IPS-NIHi7 (cell line): ENCODE data around the gene ENTPD1.
A peak's percentile ranks its signal among the peaks of the same experiment; 100 is the strongest.
"Not testable (repeated sequence)": the region's sequence is repeated elsewhere in the genome, so short reads cannot be mapped to it uniquely, and the experiment has no call there.

Experiments used
- DNase-seq: peaks from one replicate; pipeline ENCODE4 v3.0.0; 2012; ENCODE audit warnings: mixed read lengths; ENCODE audit errors: extremely low spot score

ENTPD1 gene, protein sequence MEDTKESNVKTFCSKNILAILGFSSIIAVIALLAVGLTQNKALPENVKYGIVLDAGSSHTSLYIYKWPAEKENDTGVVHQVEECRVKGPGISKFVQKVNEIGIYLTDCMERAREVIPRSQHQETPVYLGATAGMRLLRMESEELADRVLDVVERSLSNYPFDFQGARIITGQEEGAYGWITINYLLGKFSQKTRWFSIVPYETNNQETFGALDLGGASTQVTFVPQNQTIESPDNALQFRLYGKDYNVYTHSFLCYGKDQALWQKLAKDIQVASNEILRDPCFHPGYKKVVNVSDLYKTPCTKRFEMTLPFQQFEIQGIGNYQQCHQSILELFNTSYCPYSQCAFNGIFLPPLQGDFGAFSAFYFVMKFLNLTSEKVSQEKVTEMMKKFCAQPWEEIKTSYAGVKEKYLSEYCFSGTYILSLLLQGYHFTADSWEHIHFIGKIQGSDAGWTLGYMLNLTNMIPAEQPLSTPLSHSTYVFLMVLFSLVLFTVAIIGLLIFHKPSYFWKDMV

DNA sequence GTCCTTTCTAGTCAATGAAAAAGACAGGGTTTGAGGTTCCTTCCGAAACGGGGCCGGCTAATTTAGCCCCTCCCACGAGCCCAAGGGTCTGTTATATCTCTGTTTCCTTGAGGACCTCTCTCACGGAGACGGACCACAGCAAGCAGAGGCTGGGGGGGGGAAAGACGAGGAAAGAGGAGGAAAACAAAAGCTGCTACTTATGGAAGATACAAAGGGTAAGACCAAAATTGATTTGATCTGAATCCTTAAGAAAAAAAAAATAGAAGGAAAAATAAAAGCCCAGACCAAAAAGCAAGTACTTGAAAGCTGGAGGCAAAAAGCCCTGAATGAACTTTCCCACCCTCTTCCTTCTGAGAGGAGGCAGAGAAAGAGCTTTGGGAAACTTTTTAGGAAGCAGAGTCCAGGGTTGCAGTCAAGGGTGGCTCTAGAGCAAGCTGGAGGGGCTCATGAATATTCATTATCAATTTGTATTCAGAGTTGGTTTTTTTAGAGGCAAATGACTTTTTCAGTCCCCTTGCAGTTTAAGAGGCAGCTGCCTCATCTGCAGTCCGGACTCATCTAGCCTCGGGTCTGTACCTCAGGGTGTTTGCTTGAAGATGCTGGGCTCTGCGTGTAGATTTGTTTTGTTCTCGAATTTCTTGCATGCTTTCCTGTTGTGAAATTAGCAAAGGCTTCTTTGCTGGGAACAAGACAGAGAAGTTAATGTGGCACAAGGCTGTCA is at the start of gene ENTPD1:
Gene ENTPD1, plus strand, starts transcription at position 123 of the 721 bp plus-strand sequence. Its CDS starts 77 bp downstream, at position 200.
- peak; percentile 35 for DNase-seq

GRCh38 chr10:95706573-95706972 is 49.4 kb upstream of the ENTPD1 start:
- no peak for DNase-seq

DNA sequence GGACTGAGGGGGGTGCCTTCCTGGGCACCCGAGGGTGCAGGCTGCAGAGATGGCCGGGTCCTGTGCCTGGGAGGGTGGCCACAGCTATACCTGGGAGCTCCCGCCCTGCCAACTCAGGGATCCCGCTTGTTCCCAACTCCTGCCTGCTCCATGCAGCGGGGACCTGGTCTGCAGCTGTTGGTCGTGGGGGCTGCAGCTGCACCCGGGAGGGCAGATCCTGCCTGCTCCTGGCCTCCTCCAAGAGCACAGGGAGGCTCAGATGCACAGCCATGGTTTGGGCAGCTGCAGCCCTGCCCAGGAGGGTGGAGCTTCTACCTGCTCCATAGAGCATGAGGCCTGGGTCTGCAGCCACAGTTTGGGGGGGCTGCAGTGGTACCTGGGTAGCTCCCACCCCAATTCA is 49.0 kb upstream of the ENTPD1 start:
- no peak for DNase-seq

GRCh38 chr10:95711492-95711891 is 44.5 kb upstream of the ENTPD1 start:
- DNase-seq, result no peak

GRCh38 chr10:95716466-95716865 is 39.5 kb upstream of the ENTPD1 start:
- DNase-seq, result no peak

- DNase-seq, result no peak
Observed at GRCh38 chr10:95716866-95717265, 39.1 kb upstream of the ENTPD1 start.

DNA sequence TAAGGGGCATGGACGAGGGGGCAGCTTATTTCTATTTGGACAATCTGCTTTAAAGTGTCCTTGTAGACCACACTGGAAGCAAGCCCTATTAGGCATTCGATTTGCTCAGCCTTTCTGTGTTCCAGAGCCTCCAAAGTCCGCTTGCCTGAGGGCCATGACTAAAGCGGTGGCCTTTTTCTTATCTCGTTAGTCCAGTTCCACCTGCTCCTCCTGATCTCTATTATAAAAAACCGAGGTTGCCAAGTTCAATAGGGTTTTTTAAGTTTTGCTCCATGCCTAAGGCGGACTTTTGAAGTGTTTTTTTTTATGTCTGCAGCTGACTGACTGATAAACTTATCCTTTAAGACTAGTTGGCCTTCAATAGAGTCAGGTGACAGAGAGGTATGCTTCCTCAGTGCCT is 35.2 kb upstream of the ENTPD1 start:
- not testable (repeated sequence) for DNase-seq

DNA sequence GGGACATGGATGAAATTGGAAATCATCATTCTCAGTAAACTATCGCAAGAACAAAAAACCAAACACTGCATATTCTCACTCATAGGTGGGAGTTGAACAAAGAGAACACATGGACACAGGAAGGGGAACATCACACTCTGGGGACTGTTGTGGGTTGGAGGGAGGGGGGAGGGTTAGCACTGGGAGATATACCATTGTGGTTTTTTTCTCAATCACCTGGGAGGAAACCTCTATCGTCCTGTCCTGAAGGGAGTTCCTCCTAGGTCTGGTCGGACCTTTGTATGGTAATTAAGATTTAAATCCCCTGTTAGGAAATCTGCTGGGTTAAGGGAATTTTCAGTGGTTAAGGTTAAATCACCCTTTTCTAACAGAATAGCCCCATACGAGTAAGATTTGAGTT is 33.5 kb upstream of the ENTPD1 start:
- DNase-seq, result not testable (repeated sequence)

GRCh38 chr10:95728526-95728925 is 27.4 kb upstream of the ENTPD1 start:
- no peak for DNase-seq

- no peak for DNase-seq
Observed at GRCh38 chr10:95729323-95730055, 26.5 kb upstream of the ENTPD1 start.

DNA sequence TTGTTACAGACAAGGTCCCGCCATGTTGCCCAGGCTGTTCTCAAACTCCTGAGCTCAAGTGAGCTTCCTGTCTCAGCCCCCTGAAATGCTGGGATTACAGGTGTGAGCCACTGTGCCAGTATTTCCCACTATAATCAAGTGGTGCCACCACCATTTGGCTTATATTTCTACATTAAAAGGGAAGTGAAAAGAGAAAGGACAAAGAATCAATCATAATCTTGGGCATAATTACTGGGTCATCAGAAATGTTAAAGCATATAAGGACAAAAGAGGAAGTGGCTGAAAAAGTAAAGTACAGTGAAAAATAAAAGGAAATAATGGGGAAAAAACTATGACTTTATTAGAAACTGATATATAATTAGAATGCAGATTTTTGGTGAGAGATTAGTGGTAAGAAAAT is 25.7 kb upstream of the ENTPD1 start:
- DNase-seq, result no peak

GRCh38 chr10:95732907-95733306 is 23.1 kb upstream of the ENTPD1 start:
- not testable (repeated sequence) for DNase-seq

- no peak for DNase-seq
Observed at GRCh38 chr10:95739056-95739455, 16.9 kb upstream of the ENTPD1 start.

GRCh38 chr10:95741807-95742467 is 14.0 kb upstream of the ENTPD1 start:
- peak; percentile 35 for DNase-seq

GRCh38 chr10:95742485-95742884 is 13.5 kb upstream of the ENTPD1 start:
- DNase-seq, result no peak

GRCh38 chr10:95742962-95743535 is 12.9 kb upstream of the ENTPD1 start:
- DNase-seq, result no peak

- DNase-seq, result no peak
Observed at GRCh38 chr10:95745501-95745900, 10.5 kb upstream of the ENTPD1 start.

- no peak for DNase-seq
Observed at GRCh38 chr10:95748349-95748748, 7.6 kb upstream of the ENTPD1 start.

- DNase-seq, result peak; percentile 64
Observed at GRCh38 chr10:95755511-95756004, 405 bp upstream of the ENTPD1 start.

DNA sequence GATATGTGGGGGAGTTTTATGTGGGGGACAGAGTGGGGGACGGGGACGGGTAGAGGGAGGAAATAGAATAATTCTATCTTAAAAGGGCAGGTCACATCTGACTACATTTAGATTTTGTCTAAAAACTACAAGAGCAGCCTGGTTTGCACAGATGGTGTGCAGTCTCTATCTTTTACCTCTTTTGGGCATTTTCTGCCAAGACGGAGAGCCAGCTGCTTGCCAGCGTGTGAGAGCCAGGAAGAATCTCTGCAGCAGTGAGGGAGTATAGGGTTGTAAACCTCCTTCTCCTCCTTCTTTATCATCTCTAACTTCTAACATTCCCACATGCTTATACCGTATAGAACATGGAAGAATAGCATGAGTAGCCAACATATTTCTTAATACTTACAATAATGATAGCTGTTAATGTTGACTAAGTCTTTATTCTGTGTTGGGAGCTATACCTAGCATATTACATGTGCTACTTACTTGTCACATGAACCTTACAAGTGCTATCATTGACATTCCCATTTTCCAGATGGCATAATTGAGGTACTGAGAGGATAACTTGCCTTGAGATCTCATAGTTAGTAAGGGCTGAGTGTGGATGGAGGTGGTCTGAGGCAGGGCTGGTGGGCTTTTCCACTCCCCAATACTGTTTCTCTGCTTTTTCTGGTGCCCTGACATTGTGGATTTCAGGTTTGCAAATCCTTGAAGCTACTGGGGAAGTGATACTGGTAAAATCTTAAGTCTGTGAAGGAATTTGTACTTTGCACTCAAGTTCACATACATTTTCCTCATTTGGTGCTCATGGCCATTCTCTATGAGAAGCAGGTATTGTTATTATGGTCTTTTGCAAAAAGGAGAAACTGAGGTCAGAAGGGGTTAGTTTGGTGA is 1.1 kb downstream of the ENTPD1 start:
- DNase-seq, result no peak
